ENCODE data around the gene TUBA3C.
"Not testable (repeated sequence)": the region's sequence is repeated elsewhere in the genome, so short reads cannot be mapped to it uniquely, and the experiment has no call there.

Gene TUBA3C

DNA sequence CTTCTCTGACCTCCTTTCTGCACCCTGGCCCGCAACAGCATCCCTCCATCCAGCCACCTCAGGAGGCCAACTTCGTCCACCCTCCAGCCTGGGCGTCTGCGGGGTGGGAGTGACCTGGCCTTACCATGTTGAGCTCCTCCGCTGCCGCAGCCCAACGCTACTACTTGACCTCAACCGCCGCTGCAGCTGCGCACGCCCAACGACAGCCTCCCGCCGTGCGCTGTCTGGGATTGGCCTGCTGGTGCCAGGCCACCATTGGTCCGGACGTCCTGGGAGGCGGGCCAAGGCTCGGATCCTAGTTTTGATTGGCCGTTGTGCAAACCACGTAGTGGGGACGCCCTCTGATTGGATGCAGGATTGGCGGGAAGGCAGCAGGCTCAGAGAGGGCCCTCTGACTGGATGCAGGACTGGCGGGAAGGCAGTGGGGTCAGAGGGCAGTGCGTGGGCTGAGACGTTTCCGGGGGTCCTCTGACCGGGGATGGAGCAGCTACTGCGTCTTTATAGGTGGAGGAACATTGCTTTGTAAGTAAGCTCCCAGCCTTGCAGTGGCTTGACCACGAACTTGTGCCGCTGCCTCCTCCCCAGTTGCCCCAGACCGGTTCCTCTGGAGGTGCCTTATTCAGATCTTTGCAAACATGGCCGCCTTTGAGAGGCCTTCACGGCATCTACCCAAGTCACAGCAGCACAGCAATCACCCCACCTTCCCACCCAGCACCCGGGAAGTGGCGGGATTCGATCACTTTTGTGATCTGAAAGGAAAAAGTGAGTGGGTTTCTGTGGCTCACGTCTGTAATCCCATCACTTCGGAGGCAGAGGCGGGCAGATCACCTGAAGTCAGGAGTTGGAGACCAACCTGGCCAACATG lies at the start of gene TUBA3C:
Gene TUBA3C, minus strand, starts transcription at position 204 of the 865 bp plus-strand sequence. Its CDS starts 77 bp downstream, at position 127.
- DNase-seq = no peak

DNA sequence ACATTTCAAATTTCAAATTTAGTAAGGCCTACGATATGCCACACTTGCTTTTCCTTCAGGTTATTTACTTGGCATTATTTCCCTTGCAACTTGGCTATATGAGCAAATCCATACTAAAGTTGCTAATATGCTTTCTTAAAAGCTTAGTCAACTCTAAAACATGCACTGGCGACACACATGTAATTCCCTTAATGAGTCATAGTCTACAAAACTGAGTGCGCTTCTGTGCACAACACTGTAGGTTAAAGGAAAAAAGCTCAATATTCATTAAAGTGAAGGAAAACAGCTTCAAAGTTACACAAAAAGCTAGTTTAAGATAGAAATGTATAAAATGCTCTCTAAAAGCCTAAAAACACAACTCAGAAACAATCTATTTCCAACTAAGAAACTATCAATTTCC lies 25.8 kb upstream of the TUBA3C start:
- DNase-seq = not testable (repeated sequence)

DNA sequence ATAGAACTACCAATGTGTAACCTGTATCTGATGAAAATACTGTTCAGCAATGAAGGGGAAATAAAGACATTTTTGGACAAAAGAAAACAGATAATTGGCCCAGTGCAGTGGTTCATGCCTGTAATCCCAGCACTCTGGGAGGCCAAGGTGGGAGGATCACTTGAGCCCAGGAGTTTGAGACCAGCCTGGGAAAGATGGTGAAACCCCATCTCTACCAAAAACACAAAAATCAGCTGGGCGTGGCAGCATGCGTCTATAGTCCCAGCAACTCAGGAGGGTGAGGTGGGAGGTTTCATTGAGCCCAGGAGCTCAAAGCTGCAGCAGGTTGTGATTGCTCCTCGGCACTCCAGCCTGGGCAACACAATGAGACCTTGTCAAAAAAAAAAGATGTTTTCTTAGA lies 11.0 kb upstream of the TUBA3C start:
- DNase-seq = not testable (repeated sequence)

DNA sequence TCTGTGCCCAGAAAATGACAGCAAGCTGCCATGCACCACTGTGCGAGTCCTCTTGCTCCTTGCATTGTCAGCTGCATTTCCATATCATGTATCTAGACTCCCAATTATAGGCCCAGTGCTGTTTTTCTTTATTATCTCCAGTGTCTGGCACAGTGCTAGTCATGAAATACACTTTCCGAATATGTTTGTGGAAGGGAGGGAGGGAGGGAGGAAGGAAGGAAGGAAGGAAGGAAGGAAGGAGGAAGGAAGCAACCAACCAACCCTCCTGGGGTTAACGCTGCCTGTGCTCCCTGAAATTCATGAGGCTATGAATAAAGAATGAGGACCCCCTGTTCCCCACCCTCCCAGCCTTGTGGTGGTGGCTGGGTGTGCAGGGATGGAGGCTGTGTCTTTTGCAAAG lies 8.3 kb upstream of the TUBA3C start:
- DNase-seq = not testable (repeated sequence)

DNA sequence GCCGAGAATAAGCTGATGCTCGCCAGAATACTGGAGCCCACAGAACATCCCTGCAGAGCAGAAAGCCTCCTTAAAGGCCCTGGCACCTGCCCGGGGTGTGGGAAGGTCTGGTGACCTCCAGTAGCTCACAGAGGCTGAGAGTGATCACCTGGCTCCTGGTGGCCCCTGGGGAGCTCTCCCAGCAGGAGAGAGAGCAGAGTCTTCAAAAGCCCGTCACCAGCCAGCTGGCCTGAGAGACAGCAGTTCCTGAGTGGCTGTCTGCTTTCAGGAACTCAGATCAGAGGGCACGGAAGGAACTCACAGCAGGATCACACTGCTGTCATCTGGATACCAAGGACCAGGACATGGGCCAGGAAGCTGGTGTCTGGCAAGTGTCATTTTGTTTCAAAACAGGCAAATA lies 7.7 kb upstream of the TUBA3C start:
- not testable (repeated sequence) for DNase-seq

DNA sequence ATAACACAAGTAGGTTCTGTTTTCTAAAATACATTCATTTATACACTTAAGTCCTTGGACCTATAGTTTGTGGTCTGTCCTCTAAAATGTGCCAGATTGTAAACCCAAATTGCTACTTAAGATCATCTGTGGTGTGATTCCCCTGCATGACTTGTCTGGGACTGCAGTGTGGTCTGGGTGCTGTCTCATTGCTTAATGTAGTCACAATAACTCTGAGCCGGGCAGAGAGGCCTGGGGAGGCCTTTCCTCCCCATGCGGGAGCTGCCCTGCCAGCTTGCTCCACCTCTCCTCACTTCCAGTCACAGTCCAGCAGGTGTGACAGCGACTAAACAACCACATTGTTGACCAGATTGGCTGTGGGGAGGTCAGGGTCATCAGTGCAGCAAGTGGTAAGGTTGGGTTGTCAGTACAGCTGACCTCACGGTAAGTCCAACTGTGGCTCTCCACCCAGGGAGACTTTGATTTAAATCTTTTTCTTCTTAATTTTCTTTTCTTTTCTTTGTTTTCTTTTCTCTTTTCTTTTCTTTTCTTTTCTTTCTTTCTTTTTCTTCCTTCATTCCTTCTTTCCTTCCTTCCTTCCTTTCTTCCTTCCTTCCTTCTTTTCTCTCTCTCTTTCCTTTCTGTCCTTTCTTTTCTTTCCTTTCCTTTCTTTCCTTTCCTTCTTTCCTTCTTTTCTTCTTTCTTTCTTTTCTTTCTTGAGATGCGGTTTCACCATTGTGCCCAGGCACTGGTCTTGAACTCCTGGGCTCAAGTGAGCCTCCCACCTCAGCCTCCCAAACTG lies 4.4 kb upstream of the TUBA3C start:
- DNase-seq = no peak

DNA sequence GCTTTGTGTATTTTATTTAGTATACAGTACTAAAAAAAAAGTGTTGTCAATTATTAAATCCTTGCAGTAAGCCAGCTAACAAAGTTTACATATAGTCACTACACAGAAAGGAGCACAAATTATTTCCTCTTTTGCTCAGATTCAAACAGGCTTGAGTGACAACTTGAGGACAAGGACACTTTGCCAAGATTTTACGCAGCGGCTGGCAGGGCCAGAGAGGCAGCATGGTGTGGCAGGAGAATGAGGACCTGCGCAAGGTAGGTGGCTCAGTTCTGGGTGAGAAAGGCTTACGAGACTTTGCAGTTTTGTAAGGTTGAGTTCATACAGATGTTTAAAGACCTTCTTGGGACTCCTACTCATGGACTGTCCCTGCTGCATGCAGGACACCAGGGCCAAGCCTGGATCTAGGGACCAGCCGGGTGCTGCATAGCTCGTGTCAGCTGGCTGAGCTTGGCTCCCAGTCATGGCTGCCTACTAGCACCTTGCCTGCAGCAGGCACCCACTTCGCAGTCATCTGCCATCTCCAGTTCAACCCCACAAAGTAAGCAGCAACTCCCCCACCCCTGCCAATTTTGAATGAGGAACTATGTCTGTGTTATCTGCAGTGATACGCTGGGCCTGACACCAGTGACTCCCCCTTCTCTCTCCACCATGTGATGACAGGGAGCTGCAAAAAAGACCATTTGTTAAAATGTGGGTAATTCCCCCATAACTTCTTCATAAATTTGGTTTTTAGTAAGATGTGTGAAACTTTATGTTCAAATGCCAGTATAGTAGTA lies 3.7 kb upstream of the TUBA3C start:
- DNase-seq = no peak

DNA sequence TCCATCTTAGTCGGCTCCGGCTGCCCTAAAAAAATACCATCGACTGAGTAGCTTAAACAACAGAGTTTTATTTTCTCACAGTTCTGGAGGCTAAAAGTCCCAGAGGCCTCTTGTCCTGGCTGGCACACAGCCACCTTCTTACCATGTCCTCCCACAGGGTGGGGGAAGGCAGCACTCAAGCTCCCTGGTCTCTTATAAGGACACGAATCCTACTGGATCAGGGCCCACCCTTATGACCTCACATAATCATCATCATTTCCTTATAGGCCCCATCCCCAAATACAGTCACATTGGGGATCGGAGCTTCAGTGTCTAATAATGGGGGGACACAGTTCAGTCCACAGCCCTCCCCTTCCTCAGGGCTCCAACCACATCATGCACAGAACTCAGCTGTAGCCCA lies 2.6 kb upstream of the TUBA3C start:
- DNase-seq = no peak

DNA sequence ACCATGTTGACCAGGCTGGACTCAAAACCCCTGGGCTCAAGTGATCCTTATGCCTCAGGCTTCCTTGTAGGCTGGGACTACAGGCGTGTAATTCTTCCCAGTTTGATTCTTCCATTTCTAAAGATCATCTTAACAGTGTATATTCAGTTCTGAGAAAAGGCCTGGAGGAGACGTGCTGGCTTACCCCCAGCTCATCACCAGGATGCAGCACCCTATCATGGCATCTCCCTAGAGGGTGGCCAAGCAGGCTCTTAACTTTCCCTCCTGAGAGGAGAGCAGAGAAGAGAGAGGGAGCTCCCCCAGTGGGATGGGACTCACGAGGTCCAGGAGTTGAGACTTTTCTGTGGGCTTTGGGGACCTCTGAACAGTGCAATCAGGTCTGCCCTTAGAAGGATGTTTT lies 2.1 kb upstream of the TUBA3C start:
- DNase-seq = no peak

DNA sequence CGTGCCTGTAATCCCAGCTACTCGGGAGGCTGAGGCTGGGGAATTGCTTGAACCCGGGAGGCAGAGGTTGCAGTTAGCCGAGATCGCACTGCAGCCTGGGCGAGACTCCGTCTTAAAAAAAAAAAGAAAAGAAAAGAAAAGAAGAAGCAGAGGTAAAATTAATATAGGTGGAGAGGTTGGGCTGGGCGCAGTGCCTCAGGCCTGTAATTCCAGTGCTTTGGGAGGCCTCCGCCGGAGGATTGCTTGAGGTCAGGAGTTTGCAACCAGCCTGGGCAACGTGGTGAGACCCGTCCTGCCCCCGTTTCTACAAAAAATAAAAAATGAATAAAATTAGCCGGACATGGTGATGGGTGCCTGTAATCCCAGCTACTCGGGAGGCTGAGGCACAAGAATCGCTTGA lies 912 bp upstream of the TUBA3C start:
- DNase-seq = no peak

DNA sequence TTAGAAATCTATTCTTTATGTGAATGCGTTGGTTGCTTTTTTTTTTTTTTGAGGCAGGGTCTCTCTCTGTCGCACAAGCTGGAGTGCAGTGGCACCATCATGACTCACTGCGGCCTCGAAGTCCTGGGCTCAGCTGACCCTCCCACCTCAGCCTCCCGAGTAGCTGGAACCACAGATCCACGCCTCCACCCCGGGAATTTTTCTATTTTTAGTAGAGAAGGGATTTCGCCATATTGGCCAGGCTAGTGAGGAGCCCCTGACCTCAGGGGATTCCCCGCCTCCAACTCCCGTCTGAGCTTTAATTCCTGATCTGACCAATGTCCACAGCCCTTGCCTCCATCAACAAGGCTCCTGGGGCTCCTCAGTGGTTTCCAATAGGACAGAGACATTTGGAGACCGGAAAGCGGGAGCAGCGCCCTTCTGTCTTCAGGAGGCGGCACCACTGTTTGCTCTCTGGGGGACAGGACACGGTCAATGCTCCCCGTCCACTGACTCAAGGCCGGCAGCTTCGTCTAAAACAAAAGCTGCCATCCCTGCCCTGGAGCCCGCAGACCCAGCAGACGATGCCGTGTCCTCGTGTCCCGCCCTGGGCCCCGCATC lies 503 bp downstream of the TUBA3C start:
- no peak for DNase-seq

DNA sequence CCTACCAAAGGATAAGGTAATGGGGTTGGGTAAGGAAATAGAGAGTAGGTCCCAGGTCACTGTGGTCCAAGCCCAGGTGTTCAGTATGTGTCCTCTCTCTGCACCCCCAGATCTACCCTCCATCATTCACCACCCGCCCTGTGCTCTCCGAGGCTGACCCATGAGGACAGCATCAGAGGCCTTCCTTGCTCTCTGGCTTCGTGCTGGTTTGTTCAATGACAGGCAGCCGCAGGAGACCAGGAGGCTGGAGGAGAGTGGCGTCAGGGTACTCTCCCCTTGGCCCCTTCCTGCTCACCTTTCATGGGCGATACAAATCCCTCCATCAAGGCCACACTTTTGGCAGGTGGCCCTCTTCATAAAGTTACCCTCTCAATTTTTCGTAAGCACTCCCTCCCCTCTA lies 1.7 kb downstream of the TUBA3C start:
- DNase-seq = no peak

DNA sequence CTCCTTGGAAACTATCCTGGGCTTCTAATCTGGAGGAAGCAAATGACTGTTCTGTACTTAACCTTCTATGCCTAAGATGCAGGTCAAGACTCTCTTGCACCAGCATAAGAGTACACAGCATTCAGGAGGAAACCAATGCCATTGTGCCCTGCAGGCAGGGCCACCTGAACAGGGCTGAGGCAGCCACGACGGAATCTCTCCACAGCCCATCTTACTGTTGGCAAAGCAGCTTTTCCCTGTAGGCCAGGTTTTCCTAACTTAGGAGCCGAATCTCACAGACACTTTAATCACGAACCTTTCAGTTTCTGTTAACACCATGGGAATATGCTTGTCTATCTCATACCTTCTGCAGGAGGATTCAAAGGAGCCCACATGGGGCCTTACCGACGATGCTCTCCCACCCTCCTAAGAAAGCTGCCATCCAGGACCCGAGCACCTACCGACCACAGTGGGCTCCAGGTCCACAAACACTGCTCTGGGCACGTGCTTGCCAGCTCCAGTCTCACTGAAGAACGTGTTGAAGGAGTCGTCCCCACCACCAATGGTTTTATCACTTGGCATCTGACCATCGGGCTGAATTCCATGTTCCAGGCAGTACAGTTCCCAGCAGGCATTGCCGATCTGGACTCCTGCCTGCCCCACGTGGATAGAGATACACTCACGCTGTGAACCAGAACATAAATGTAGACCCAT lies 2.6 kb downstream of the TUBA3C start:
- DNase-seq = no peak

DNA sequence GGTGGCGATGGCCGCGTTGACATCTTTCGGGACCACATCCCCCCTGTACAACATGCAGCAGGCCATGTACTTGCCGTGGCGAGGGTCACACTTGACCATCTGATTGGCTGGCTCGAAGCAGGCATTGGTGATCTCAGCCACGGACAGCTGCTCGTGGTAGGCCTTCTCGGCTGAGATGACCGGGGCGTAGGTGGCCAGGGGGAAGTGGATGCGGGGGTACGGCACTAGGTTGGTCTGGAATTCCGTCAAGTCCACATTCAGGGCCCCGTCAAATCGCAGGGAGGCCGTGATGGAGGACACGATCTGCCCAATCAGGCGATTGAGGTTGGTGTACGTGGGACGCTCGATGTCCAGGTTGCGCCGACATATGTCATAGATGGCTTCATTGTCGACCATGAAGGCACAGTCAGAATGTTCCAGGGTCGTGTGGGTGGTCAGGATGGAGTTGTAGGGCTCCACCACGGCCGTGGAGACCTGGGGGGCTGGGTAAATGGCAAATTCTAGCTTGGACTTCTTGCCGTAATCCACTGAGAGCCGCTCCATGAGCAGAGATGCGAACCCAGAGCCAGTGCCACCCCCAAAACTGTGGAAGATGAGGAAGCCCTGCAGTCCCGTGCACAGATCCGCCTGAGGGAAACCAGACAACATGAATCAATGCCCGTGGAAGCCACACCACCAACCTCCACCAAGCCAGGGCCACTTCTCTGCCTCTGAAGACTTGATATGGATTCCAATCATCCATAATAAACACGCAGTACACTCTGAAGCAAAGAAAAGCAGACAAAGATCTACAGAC lies 4.4 kb downstream of the TUBA3C start:
- not testable (repeated sequence) for DNase-seq

DNA sequence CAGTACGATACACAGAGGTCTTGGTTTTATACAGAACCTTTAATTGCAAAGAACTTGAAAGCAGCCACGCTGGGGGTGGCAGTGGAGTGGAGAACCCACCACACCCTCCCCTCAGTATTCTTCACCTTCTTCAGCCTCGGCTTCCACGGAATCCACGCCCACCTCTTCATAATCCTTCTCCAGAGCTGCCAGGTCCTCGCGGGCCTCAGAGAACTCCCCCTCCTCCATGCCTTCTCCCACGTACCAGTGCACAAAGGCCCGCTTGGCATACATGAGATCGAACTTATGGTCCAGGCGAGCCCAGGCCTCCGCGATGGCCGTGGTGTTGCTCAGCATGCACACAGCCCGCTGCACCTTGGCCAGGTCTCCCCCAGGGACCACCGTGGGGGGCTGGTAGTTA lies 7.9 kb downstream of the TUBA3C start:
- no peak for DNase-seq

DNA sequence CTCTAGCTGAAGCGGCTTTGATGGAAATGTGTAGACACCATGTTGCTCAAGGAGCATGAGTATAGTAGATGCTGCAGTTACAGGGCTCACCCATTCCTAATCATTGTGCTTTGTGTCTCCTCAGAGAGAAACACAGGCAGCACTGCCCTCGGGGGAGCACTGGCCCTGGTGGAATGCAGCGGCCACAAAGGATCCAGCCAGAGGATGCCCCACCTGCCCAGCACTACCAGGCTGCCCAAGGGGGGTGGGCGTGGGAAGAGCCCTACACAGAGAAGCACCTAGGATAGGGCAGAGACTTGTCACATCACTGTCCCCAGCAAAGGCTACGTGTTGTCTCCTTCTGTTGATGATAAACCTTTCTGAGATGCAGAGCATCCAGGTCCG lies 9.0 kb downstream of the TUBA3C start:
- no peak for DNase-seq

DNA sequence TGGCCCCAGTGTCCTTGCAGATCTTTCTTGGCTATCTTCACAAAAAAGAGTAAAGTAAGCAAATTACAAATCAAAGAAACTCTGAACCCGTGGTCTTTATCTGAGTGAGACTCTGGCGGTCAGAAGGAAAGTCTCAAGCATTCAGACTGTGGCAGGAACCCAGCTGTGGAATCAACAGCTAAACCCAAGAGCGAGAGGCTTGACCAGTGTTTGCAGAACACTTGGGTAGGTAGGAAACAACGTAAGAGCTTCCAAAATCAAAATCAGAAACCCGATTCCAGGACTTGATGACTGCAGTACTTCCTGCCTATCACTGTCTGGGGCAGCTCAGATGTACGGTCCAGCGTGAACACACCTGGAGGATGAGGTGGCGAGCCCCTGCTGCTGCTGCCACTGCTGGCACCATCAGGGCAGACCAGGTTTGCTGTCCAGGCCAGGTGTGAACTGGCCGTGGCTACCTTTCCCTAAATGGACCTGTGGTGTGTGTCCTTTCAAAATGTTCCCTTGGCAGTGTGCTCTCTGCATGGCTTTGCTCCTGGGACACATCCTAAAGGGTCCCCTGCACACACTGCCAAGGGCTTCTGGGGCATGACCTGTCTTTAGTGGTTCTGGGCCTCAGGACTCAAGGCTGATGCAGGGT lies 9.5 kb downstream of the TUBA3C start:
- DNase-seq = no peak

DNA sequence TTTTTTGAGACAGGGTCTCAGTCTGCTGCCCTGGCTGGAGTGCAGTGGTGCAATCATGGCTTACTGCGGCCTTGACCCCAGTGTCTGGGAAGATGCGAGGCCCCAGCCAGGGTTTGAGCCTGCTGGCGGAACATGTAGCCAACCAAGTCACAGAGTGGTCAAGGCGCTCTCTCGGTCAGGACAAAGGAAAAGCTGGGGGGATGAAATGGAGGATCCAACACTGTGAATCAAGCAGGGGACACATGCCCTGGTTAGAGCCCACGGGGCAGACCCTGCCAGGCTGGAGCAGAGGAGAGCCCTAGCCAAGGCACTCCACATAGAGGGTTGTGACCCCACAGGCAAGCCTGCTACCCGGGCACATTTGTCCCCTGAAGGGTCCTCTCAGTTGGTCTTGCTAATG lies 10.1 kb downstream of the TUBA3C start:
- no peak for DNase-seq

DNA sequence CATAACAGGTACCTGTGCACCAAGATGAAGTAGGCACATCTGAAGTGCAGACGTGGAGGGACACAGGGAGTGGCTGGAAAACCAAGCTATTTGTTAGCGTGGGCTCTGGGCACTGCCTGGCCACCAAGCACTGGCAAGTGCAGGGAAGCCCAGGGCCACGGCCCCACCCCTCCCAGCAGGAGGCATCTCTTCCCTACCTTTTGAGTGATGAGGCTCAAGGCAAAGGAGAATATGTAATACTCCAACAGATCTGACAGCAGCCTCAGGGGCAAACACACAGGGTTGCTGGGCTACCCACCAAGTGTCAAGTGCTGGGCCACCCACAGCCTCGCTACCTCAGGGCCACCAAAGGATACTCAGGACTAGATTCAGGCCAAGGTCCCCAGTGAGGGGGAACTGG lies 11.6 kb downstream of the TUBA3C start:
- no peak for DNase-seq

DNA sequence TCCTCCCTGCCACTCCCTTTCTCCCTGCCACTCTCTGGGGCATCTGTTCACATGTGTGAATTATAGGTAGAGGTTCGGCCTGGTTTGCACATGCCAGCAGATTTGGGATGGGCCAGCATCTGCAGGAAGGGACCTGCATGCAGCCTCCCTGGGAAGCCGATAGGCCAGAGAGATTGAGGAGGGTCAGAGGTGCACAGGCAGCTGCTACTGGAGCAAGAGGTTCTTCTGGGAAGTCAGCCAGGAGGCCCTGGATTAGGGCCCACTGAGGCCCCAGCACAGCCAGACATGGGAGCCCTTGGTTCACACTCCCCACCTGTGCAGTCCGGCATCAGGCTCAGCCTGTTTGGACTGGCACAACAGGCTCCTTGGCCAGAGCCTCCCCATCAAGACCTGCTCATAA lies 12.1 kb downstream of the TUBA3C start:
- DNase-seq = no peak

DNA sequence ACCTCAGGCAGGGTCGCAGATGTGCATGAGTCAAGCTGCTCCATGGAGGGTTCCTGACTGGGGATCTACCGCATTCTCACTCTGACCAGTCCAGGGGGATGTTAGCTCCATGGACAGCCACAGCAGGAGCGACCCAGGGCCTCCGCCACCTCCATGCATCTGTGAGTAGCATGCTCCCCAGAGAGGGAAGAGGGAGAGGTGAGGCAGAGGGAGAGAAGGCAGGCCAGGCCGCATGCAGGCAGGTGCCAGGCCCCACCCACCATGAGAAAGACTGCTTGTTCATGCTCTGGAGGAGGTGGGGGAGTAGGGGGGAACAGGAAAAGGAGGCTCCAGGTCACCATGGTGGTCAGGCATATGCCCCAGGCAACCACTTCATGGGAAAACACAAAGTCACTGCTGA lies 20.3 kb downstream of the TUBA3C start:
- no peak for DNase-seq

Data from MV-4-11 (cell line).